Activated CD4-positive, alpha-beta T cell treated with anti-CD3 and anti-CD28 coated beads, Interleukin-2, amount 10 ng/mL, durations not matched to agents 24 days and 14 days (primary cell): Measurements from ENCODE around the gene ADGRL3. TPM values are rescaled to one million over a fixed set of nuclear protein-coding genes. Genes with fewer than 3 reads are reported as not detected.

ENCODE experiments used
- DNase-seq: peaks from one replicate; pipeline ENCODE4 v3.0.0; 2022
- H3K27ac Mint-ChIP-seq: one replicate; pipeline ENCODE4 v1.8.0; 2022; ENCODE audit warnings: mild to moderate bottlenecking, mixed read lengths
- H3K27me3 Mint-ChIP-seq: one replicate; pipeline ENCODE4 v1.8.0; 2022; ENCODE audit warnings: mixed read lengths
- H3K36me3 Mint-ChIP-seq: one replicate; pipeline ENCODE4 v1.8.0; 2022; ENCODE audit warnings: low read depth, mild to moderate bottlenecking, mixed read lengths
- H3K4me1 Mint-ChIP-seq: one replicate; pipeline ENCODE4 v1.8.0; 2021; ENCODE audit warnings: mixed read lengths
- H3K4me3 Mint-ChIP-seq: one replicate; pipeline ENCODE4 v1.8.0; 2022; ENCODE audit warnings: mild to moderate bottlenecking, moderate library complexity, mixed read lengths
- H3K9me3 Mint-ChIP-seq: one replicate; pipeline ENCODE4 v1.8.0; 2021; ENCODE audit warnings: mixed read lengths
- intact Hi-C: fragments of 100-400 bp; cut with micrococcal nuclease; formaldehyde crosslinking; loops from one replicate; pipeline ENCODE4 v1.15.1; 2023
- total RNA-seq: library from RNA; stranded (reverse); gene quantifications from 2 replicates; pipeline ENCODE4 v1.2.3, GENCODE V29; 2022

The ADGRL3 gene
- total RNA-seq, 1 donor from 2014 or later, result not detected

GRCh38 chr4:61579786-61580185, 379.7 kb downstream of the ADGRL3 start:
- Mint-ChIP-seq H3K4me3 (no peak overlapping the region), H3K36me3 (no peaks in the 10 kb centered on the region), H3K27me3 (no peaks in the 10 kb centered on the region), H3K9me3 (no peaks in the 10 kb centered on the region), H3K4me1 (no peaks in the 10 kb centered on the region), H3K27ac (no peak overlapping the region)
- intact Hi-C loops, result no loop called here
- DNase-seq, result no peak

- intact Hi-C loops, result no loop called here
- no peak for DNase-seq
- no peaks in the 10 kb centered on the region for H3K9me3 Mint-ChIP-seq
- no peaks in the 10 kb centered on the region for H3K4me1 Mint-ChIP-seq
- no peak overlapping the region for H3K27ac Mint-ChIP-seq
- no peaks in the 10 kb centered on the region for H3K36me3 Mint-ChIP-seq
- H3K27me3 Mint-ChIP-seq, result no peaks in the 10 kb centered on the region
- H3K4me3 Mint-ChIP-seq, result no peak overlapping the region
Measured at GRCh38 chr4:61580721-61581377, 380.7 kb downstream of the ADGRL3 start.

- Mint-ChIP-seq H3K36me3 (no peaks in the 10 kb centered on the region), H3K27me3 (no peaks in the 10 kb centered on the region)
- intact Hi-C loops, result no loop called here
Measured at GRCh38 chr4:61583696-61584095, 383.6 kb downstream of the ADGRL3 start.

GRCh38 chr4:61588621-61589402, 388.7 kb downstream of the ADGRL3 start:
- no peak for DNase-seq
- H3K36me3 Mint-ChIP-seq, result no peaks in the 10 kb centered on the region
- H3K4me1 Mint-ChIP-seq, result no peaks in the 10 kb centered on the region
- H3K4me3 Mint-ChIP-seq, result no peak overlapping the region
- intact Hi-C loops, result no loop called here
- H3K27ac Mint-ChIP-seq, result no peak overlapping the region
- no peaks in the 10 kb centered on the region for H3K9me3 Mint-ChIP-seq
- H3K27me3 Mint-ChIP-seq, result no peaks in the 10 kb centered on the region

More at GRCh38 chr4:61583696-61584095, 383.6 kb downstream of the ADGRL3 start:
- H3K4me3 Mint-ChIP-seq, result no peak overlapping the region
- no peak overlapping the region for H3K27ac Mint-ChIP-seq
- no peaks in the 10 kb centered on the region for H3K4me1 Mint-ChIP-seq
- DNase-seq, result no peak
- H3K9me3 Mint-ChIP-seq, result no peaks in the 10 kb centered on the region

GRCh38 chr4:61590881-61591280, 390.8 kb downstream of the ADGRL3 start:
- Mint-ChIP-seq H3K27me3 (no peaks in the 10 kb centered on the region), H3K4me1 (no peaks in the 10 kb centered on the region), H3K36me3 (no peaks in the 10 kb centered on the region), H3K9me3 (no peaks in the 10 kb centered on the region), H3K4me3 (no peak overlapping the region), H3K27ac (no peak overlapping the region)
- intact Hi-C loops, result no loop called here
- DNase-seq, result no peak

GRCh38 chr4:61596606-61597340, 396.6 kb downstream of the ADGRL3 start:
- Mint-ChIP-seq H3K27me3 (no peaks in the 10 kb centered on the region), H3K36me3 (no peaks in the 10 kb centered on the region), H3K4me3 (no peak overlapping the region), H3K9me3 (no peaks in the 10 kb centered on the region), H3K27ac (no peak overlapping the region), H3K4me1 (no peaks in the 10 kb centered on the region)
- DNase-seq, result no peak
- intact Hi-C loops, result no loop called here

GRCh38 chr4:61603086-61603485, 403.0 kb downstream of the ADGRL3 start:
- intact Hi-C loops, result no loop called here
- no peak for DNase-seq
- Mint-ChIP-seq H3K9me3 (peaks cover 7% of the 10 kb centered on the region), H3K4me1 (no peaks in the 10 kb centered on the region), H3K4me3 (no peak overlapping the region), H3K27me3 (no peaks in the 10 kb centered on the region), H3K36me3 (no peaks in the 10 kb centered on the region), H3K27ac (no peak overlapping the region)

- Mint-ChIP-seq H3K27me3 (no peaks in the 10 kb centered on the region), H3K36me3 (no peaks in the 10 kb centered on the region), H3K4me1 (no peaks in the 10 kb centered on the region), H3K27ac (no peak overlapping the region), H3K9me3 (peaks cover 7% of the 10 kb centered on the region), H3K4me3 (no peak overlapping the region)
- DNase-seq, result no peak
- intact Hi-C loops, result no loop called here
Measured at GRCh38 chr4:61604054-61604453, 403.9 kb downstream of the ADGRL3 start.

GRCh38 chr4:61605984-61606383, 405.9 kb downstream of the ADGRL3 start:
- intact Hi-C loops, result no loop called here
- Mint-ChIP-seq H3K27ac (no peak overlapping the region), H3K36me3 (no peaks in the 10 kb centered on the region), H3K9me3 (peaks cover 7% of the 10 kb centered on the region), H3K4me3 (no peak overlapping the region), H3K27me3 (no peaks in the 10 kb centered on the region), H3K4me1 (no peaks in the 10 kb centered on the region)
- DNase-seq, result no peak

GRCh38 chr4:61614231-61614630, 414.1 kb downstream of the ADGRL3 start:
- no peak overlapping the region for H3K4me3 Mint-ChIP-seq
- no peaks in the 10 kb centered on the region for H3K36me3 Mint-ChIP-seq
- H3K27ac Mint-ChIP-seq, result no peak overlapping the region
- intact Hi-C loops, result no loop called here
- H3K27me3 Mint-ChIP-seq, result no peaks in the 10 kb centered on the region
- H3K4me1 Mint-ChIP-seq, result no peaks in the 10 kb centered on the region
- DNase-seq, result no peak
- H3K9me3 Mint-ChIP-seq, result no peaks in the 10 kb centered on the region

GRCh38 chr4:61619528-61619927, 419.4 kb downstream of the ADGRL3 start:
- Mint-ChIP-seq H3K36me3 (no peaks in the 10 kb centered on the region), H3K27me3 (no peaks in the 10 kb centered on the region), H3K27ac (no peak overlapping the region), H3K4me1 (no peaks in the 10 kb centered on the region), H3K4me3 (no peak overlapping the region), H3K9me3 (no peaks in the 10 kb centered on the region)
- intact Hi-C loops, result no loop called here
- DNase-seq, result no peak

GRCh38 chr4:61628282-61628681, 428.2 kb downstream of the ADGRL3 start:
- no peak for DNase-seq
- no peaks in the 10 kb centered on the region for H3K36me3 Mint-ChIP-seq
- H3K27me3 Mint-ChIP-seq, result no peaks in the 10 kb centered on the region
- H3K4me1 Mint-ChIP-seq, result no peaks in the 10 kb centered on the region
- H3K4me3 Mint-ChIP-seq, result no peak overlapping the region
- no peaks in the 10 kb centered on the region for H3K9me3 Mint-ChIP-seq
- intact Hi-C loops, result no loop called here
- no peak overlapping the region for H3K27ac Mint-ChIP-seq

GRCh38 chr4:61628727-61629126, 428.6 kb downstream of the ADGRL3 start:
- intact Hi-C loops, result no loop called here
- Mint-ChIP-seq H3K4me3 (no peak overlapping the region), H3K9me3 (no peaks in the 10 kb centered on the region), H3K27ac (no peak overlapping the region), H3K36me3 (no peaks in the 10 kb centered on the region), H3K27me3 (no peaks in the 10 kb centered on the region), H3K4me1 (no peaks in the 10 kb centered on the region)
- no peak for DNase-seq

- no peaks in the 10 kb centered on the region for H3K36me3 Mint-ChIP-seq
- peaks cover 3% of the 10 kb centered on the region for H3K9me3 Mint-ChIP-seq
- H3K27me3 Mint-ChIP-seq, result no peaks in the 10 kb centered on the region
- no peak overlapping the region for H3K4me3 Mint-ChIP-seq
- DNase-seq, result no peak
- intact Hi-C loops, result no loop called here
- no peak overlapping the region for H3K27ac Mint-ChIP-seq
- no peaks in the 10 kb centered on the region for H3K4me1 Mint-ChIP-seq
Measured at GRCh38 chr4:61630548-61630947, 430.4 kb downstream of the ADGRL3 start.
